GM19438 (cell line): Measurements from ENCODE around the gene TMEM121B.
"Not testable (repeated sequence)": the region's sequence is repeated elsewhere in the genome, so short reads cannot be mapped to it uniquely, and the experiment has no call there.

Source experiments
- ATAC-seq: cut with Tn5 transposase; IDR thresholded peaks from one replicate; pipeline ENCODE4 v1.9.1; 2021; ENCODE audit warnings: low read depth; ENCODE audit not compliant: unreplicated experiment

TMEM121B gene

DNA sequence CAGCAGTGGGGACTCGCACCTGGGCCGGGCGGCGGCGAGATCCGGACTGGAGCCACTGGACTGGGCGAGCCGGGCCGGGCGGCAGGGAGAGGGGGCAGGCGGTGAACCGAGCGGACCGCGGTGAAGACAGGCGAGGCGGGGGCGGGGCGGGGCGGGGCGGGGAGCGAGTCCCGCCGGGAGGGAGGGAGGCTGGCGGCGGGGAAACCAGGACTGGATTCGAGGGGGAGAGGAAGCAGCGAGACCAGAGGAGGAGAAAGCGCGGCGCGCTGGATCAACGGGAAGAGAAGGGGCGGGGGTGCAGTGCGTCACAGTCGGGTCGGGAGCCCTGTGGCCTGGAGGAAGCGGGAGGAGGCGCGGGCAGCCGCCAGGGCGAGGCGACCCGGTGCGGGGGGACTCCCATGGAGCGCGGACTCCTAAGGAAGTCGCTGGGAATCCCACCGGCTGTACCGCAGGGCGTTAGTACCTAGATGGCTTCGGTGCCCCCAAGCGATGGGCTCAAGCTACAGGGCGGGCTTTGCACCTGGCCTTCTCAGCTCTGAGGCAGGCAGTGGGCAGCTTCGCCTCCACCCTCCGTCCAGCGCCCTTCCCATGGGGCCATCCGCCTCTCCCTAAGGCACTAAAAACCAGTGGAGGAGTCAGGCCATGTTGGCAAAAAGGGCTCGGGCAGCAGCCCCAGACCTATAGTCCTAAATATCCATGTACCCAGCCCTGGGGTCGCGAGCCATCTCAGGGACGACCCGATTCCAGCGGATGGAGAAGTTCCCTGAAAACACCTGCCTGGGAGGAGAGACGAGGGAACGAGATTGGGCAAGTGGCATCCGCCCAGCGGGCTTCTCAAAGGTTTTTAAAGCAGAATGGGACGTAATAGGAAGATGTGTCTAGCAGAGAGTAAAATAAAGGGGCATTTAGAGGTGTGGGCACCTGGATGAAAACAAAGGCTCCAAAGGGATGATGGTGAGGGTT is at the start of gene TMEM121B:
Gene TMEM121B (minus strand): TSS at position 128 of the 963 bp plus-strand sequence. CDS start 233 bp downstream, outside the sequence.
- no peak for ATAC-seq

DNA sequence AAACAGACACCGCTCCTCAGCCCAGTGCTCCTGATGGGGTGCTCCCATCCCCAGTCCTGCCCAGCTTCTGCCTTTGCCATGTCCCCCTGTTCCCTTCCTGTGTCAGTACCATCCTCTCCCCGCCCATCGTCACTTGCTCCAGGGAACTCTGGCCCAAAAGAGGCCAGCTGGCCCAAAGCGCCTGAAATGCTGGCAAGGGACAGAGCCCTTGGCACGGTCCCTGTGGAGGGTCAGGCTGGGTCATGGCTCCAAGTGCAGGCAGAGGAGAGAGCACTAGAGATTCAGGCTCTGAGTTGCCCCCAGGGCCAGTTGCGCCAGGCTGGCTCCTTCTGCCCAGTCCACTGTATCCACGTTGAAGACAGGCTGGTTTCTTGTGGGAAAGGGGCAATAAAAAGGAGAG is 46.3 kb upstream of the TMEM121B start:
- no peak for ATAC-seq

DNA sequence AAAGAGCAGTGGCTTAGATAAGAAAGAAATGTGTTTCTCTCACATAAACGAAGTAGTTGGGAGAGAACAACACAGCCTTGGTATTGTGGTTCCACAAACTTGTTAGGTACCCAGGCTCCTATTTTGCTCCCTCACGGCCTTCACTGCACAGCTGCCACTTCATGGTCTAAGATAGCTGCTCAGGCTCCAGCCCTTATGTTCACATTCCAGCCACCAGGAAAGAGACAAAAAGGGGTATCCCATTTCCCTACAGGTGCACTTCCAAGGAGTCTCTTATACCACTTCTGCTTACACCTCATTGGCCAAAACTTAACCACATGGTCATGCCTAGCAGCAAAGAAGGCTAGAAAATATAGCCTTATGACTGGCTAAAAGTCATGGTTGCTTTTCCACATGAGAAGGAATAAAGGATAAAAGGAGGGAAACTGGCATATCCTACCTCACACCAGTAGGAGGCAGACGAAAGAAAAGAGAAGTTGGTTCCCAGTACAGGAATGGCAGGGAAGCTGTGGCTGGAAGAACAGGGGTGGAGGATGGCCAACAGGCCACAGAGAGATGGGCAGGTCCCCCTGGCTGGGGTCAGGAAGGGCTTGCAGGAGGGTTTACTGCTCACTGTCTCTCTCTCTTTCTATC is 43.3 kb upstream of the TMEM121B start:
- no peak for ATAC-seq

DNA sequence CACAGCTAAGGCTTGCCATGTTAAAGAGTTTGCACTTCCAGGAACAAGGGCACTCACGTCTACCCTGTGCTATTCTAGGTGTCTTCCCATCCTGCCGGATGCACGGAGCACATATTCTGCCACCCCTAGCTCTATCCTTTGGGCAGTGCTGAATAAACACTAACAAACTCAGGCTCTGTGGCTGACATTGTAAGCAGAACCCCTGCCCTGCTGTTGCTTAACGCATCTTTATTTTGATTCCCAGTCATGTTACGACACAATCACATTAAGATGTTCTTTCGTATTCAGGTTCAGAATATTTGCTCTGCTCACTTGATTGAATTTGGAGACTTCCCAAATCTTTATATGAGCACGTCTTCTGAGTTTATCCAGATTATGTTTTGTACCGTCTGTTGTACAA is 41.6 kb upstream of the TMEM121B start:
- ATAC-seq, result no peak

DNA sequence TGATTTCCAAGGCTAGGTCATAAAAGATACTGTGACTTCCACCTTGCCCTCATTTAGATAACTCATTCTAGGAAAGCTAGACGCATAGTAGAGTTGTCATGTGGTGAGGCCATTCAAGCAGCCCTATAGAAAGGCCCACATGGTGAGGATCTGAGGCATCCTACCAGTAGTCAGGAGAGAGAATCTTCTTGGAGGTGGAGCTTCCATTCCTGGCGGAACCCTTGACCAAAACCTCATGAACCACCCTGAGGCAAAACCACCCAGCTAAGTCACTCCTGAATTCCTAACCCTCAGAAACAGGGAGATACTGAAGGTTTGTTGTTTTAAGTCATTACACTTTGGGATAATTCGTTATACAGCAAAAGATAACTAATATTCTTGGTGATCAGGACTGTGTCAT is 40.8 kb upstream of the TMEM121B start:
- ATAC-seq, result no peak

DNA sequence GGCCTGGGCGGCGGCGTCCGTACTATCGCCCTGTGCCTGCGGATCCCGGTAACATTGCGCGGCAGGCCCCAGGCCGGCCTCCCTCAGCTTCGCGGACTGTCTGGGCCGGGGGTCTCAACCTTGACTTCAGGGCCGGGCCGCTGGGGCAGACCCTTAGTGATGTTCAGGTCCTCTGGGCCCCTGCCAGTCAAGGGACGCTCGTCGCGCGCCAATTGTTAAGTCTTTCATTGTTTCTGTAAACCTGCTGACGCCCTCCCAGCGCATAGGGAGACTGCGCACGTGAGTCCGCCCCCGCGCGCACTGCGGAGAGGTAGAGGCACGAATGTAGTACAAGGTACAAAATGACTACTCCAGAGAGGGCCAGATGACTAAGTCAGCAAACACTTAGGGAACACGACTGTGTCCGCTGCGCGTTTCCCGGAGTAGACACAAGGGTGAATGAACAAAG is 38.4 kb upstream of the TMEM121B start:
- ATAC-seq, result peak; percentile 17

DNA sequence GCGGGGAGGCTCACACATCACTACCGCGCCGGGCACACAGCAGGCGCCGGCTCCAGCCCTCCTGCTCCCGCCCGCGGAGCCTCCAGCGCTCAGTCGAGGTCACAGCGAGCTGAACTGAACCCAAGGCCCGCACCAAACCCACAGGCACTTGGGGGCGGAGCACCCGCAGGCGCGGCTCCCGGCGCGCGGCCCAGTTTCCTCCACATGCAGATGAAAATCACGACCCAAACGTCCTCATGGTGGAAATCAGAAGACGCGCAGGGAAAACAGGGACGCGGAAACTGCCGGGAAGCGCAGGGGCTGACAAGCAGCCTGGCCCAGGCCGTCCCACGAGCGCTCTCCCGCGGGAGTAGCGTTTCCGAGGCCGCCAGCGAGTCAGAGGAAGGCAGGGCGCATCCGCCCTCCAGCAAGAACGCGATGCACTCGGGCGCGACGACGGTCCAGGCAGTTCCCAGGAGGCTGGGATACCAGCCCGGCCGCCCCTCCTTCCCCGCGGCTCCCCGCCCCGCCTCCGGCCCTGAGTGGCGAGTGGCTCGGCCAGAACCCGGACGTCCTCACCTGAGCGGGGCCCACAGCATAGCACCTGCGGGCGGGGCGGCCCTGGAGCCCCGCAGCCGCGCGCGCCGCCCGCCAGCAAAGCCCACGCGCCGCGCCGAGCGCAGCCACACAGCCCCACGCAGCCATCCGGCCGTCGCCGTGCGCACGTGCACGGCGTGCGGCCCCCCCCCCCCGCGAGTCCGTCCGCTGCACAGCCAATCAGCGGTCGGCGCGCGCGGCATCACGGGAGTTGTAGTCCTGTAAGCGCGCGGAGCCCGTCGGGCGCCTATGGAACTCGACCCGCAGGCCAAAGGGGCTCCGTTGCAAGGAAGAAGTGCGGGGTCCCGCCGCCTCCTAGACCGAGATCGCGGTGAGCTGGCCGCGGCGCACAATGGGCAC is 37.7 kb upstream of the TMEM121B start, which contains the start of gene HDHD5:
Gene HDHD5 (minus strand): TSS at position 710 of the 936 bp plus-strand sequence. CDS start 26 bp downstream, at position 684.
- peak; percentile 63 for ATAC-seq

DNA sequence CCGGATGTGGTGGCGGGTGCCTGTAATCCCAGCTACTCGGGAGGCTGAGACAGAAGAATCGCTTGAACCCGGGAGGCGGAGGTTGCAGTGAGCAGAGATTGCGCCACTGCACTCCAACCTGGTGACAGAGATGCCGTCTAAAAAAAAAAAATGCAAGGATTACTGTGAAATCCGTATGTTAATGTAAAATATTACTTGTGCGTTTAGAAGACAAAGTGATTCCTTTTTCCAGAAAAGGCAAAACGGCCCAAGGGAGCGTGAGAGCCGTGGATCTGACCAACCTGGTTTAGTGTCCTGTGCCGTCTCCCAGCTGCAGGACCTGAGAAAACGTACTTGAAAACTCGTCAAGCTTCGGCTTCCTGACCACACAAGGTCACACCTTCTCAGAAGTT is 37.0 kb upstream of the TMEM121B start:
- ATAC-seq, result no peak

DNA sequence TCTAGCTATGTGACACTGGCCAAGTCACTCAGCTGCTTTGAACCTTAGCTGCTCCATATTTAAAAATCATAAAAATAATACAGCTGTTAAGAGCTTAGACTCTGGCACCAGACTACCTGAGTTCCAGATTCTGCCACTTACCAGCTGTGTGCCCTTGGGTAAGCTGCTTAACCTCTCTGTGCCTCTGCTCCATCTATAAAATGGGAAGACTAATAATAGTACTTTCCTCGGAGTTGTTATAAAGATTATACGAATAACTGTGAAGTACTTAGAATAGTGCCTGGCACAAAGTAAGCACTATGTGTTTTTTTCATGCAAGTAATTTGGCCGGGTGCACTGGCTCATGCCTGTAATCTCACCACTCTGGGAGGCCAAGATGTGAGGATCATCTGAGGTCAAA is 36.6 kb upstream of the TMEM121B start:
- ATAC-seq, result no peak

DNA sequence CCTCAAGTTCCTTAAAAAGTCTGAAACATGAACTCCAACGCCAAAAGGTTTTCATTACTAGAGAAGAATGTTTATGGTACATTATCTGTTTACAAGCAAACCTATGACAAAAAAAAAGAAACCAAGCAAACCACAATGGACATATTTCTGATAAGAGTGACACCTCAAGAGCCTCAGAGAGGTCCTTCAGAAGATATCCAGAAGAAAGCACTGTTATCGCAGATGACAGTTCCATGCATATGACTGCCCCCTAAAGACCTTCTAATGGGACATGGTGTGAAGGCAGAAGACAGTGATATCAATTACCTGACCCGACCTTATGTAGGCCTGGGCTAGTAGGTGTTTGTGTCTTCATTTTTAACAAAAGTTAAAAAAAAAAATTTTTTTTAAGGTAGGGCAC is 34.8 kb upstream of the TMEM121B start:
- ATAC-seq, result no peak

DNA sequence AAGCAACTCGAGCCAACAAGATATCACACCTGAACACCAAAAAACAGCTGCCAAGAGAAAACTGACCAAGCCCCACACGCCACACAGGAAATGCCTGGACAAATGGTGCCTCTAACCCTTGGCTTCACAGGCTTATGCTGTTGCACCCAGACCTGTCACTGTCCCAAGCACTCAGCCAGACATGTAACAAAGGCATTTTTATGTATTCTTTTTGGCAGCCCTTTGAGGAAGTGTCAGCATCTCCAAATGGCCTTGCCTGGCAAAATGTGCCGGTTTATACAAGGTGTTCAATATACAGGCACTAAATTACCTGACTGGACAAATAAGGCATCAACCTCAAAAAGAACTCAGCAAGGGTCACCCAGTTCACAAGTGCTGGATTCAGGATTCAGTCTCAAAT is 31.8 kb upstream of the TMEM121B start:
- ATAC-seq, result no peak

DNA sequence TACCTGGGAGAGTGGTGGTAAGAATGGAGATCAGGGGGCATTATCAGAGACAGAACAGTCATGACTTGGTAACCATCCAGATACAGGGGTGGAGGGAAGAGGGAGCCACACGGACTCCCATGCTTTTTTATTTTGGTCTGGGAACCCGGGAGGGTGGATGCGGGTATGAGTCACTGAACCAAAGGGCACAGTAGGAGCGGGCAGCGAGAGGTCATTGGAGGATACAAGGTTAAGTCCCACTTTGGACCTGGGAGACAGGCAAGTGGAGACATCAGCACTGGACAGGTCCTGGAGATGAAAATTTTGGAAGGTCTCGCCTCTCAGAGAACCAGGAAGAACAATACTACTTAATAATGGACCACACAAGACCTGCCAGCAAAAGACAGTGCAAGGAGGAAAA is 31.2 kb upstream of the TMEM121B start:
- ATAC-seq, result no peak

DNA sequence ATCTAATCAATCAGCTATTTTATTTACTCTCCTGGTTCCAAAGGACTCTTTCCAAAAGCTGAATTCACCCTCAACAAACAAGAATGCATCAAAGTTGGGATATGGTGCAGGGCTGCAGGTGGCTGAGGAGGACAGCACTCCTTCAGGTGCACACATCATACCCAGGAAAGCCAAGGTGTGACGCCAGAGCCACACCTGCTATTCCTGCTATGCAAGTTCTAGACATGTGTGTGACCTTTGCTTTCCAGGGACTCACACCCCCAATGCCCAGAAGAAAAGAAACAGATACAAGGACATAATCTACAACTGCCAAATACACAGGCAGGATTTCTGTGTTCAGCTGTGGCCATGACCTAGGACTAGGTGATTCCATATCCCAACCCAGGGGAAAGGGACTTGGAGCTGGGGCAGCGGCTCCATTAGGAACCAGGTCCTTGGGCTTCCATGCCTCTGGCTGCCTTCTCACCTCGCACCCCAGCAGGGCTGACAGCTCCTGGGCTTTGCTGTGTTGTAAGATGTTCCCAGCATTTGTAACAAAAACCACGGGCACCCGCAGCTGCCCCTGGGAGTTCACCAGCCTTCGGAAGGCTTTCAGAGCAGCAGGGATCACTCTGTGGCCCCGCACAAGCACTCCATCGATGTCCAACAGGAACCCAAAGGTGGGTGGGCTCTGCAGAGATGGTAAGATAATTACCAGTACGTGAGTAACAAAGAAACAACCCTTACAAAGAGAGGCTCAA is 28.1 kb upstream of the TMEM121B start:
- ATAC-seq, result no peak

DNA sequence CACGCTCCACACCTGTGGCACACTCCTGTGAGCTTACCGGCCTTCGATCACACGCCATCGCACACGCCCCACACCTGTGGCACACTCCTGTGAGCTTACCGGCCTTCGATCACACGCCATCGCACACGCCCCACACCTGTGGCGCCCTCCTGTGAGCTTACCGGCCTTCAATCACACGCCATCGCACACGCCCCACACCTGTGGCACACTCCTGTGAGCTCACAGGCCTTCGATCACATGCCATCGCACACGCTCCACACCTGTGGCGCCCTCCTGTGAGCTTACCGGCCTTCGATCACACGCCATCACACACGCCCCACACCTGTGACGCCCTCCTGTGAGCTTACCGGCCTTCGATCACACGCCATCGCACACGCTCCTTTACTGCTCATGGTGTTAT is 26.3 kb upstream of the TMEM121B start:
- not testable (repeated sequence) for ATAC-seq

DNA sequence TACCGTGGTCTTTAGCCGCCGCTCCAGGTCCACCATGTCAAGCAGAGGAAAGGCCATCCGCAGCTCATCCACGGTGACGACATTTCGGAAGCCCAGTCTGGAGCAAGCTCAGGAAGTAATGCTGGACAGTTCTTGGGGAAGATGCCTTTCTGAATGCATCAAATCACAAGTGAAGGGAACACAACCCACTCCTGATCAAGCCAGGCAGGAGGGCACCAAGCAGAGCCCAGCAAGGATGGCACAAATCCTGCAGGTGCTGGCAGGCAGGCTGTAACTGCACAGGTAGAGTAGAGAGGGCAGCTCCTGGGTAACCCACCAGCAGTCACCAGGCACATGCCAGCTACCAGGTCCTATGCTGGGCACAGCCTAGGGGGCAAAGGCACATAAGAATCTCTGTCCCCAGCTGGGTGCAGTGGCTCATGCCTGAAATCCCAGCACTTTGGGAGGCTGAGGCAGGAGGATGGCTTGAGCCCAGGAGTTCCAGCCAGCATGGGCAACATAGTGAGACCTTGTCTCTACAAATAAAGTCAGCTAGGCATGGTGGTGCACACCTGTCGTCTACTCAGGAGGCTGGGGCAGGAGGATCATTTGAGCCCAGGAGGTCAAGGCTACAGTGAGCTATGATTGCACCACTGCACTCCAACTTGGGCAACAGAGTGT is 24.0 kb upstream of the TMEM121B start:
- no peak for ATAC-seq

DNA sequence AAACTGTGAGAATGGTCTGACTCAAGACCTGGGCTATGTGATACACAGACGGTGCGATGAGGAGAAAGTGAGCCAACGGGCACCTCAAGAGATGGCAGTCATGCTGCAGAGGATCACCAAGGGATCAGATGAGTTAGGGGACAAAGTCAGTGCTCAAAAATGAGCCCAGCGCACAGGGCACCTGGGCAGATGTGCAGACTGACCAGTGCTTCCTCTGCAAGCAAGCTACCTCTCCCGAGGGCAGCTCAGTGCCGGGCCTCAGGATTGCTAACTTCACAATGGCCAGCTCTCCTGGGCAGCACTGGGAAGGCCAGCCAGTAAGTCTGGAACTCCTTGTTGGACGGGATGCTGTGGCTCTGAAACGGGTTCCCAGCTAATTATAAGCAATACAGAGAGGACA is 22.7 kb upstream of the TMEM121B start:
- no peak for ATAC-seq

DNA sequence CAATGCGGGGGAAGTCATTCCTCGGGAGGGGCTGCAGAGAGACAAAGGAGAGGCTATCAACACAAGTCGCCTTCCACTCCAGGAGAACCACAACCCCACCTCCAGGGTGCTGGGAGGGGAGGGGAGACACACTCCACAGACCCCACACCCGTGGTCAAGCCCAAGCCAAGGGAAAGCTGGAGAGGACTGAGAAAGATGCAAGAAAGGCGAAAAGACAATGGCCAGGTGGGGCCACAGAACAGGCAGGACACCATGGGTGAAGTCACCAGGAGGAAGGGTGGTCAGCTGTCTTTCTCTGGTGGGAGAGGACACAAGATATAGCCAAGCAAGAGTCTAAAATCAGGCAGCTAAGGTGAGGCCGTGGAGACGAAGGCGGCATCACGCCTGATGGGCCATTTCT is 21.9 kb upstream of the TMEM121B start:
- no peak for ATAC-seq

DNA sequence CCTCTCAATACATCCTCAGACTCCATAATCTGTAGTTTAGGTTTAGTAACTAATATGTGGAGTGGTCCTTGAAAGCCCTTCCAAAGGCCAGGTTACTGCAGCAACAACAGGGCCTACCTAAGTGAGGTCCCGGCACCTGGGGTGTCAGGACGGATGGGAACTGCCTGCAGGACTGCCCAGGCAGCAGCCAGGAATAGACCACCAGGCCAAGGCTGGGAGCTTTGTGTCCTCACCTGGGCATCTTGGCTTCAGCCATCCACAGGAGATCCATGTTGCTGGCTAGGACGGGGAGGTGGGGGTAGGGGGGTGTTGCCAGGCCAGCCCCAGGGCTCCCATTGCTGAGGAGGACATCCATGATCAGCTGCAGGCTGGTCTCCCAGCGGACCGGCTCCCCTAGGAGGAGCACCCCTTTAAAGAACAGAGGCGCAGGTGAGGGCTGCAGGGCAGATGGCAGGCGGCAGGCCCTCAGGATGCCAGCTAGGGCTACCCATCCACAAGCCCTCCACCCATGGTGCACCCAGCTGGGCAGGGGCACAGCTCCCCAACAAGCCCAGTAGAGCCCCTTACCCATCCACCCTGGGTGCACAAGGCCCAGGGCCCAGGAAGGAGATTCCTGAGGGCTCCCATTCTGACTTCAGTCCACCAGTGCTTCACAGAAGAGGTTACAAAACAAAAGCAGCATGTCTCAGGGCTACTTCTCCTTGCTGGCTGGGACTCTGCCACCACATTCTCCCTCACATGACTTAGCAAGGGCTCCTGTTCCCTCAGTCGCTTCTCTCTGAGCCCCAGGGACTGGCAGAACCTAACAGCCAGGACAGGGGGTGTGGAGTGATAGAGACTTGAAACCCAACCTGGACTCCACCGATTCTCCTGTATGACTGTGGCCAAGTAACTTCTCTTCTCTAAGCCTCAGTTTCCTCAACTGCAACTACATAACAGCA is 19.9 kb upstream of the TMEM121B start:
- no peak for ATAC-seq
